NCI-H526 (cell line): ENCODE data around the gene EXOC4.
"Not testable (repeated sequence)": the region's sequence is repeated elsewhere in the genome, so short reads cannot be mapped to it uniquely, and the experiment has no call there.

Experiments
- DNase-seq, 2 experiments: peaks; one replicate each; lab custom pipeline; 2025; lab: John Stamatoyannopoulos, UW

EXOC4 gene

GRCh38 chr7:133871757-133872156 is 618.9 kb downstream of the EXOC4 start:
- DNase-seq: no peak

GRCh38 chr7:133873187-133873586 is 620.3 kb downstream of the EXOC4 start:
- no peak for DNase-seq

GRCh38 chr7:133873631-133874030 is 620.8 kb downstream of the EXOC4 start:
- DNase-seq: no peak

GRCh38 chr7:133883591-133883990 is 630.7 kb downstream of the EXOC4 start:
- DNase-seq: no peak

- DNase-seq: no peak
These were observed 632.3 kb downstream of the EXOC4 start for GRCh38 chr7:133885213-133885612.

- no peak for DNase-seq
These were observed 633.2 kb downstream of the EXOC4 start for GRCh38 chr7:133886086-133886485.

GRCh38 chr7:133886797-133887196 is 633.9 kb downstream of the EXOC4 start:
- DNase-seq: no peak

GRCh38 chr7:133887459-133887858 is 634.6 kb downstream of the EXOC4 start:
- no peak for DNase-seq

- no peak for DNase-seq
These were observed 635.4 kb downstream of the EXOC4 start for GRCh38 chr7:133888061-133888930.

- DNase-seq: no peak
These were observed 651.9 kb downstream of the EXOC4 start for GRCh38 chr7:133904776-133905175.

- DNase-seq: not testable (repeated sequence)
These were observed 653.7 kb downstream of the EXOC4 start for GRCh38 chr7:133906553-133906952.

- DNase-seq: no peak
These were observed 657.9 kb downstream of the EXOC4 start for GRCh38 chr7:133910761-133911160.

GRCh38 chr7:133911724-133912123 is 658.8 kb downstream of the EXOC4 start:
- DNase-seq: no peak

GRCh38 chr7:133912916-133913697 is 660.2 kb downstream of the EXOC4 start:
- DNase-seq: no peak

GRCh38 chr7:133916621-133917020 is 663.7 kb downstream of the EXOC4 start:
- no peak for DNase-seq

- no peak for DNase-seq
These were observed 666.9 kb downstream of the EXOC4 start for GRCh38 chr7:133919810-133920209.

- no peak for DNase-seq
These were observed 668.8 kb downstream of the EXOC4 start for GRCh38 chr7:133921635-133922182.

- no peak for DNase-seq
These were observed 671.1 kb downstream of the EXOC4 start for GRCh38 chr7:133923974-133924373.

GRCh38 chr7:133931053-133931452 is 678.2 kb downstream of the EXOC4 start:
- DNase-seq: no peak

- no peak for DNase-seq
These were observed 679.7 kb downstream of the EXOC4 start for GRCh38 chr7:133932591-133932990.

GRCh38 chr7:133934262-133934976 is 681.5 kb downstream of the EXOC4 start:
- no peak for DNase-seq

GRCh38 chr7:133934977-133935330 is 682.1 kb downstream of the EXOC4 start:
- DNase-seq: no peak
